Activated CD8-positive, alpha-beta memory T cell treated with anti-CD3 and anti-CD28 coated beads, Interleukin-2, amount 50 U/mL, for 1 hour (primary cell): ENCODE data around the gene ECHS1.
"Not testable (repeated sequence)": the region's sequence is repeated elsewhere in the genome, so short reads cannot be mapped to it uniquely, and the experiment has no call there.

Source experiments
- DNase-seq: peaks from one replicate; pipeline ENCODE4 v3.0.0-alpha.2; 2020; ENCODE audit errors: extremely low read depth

ECHS1 gene

DNA sequence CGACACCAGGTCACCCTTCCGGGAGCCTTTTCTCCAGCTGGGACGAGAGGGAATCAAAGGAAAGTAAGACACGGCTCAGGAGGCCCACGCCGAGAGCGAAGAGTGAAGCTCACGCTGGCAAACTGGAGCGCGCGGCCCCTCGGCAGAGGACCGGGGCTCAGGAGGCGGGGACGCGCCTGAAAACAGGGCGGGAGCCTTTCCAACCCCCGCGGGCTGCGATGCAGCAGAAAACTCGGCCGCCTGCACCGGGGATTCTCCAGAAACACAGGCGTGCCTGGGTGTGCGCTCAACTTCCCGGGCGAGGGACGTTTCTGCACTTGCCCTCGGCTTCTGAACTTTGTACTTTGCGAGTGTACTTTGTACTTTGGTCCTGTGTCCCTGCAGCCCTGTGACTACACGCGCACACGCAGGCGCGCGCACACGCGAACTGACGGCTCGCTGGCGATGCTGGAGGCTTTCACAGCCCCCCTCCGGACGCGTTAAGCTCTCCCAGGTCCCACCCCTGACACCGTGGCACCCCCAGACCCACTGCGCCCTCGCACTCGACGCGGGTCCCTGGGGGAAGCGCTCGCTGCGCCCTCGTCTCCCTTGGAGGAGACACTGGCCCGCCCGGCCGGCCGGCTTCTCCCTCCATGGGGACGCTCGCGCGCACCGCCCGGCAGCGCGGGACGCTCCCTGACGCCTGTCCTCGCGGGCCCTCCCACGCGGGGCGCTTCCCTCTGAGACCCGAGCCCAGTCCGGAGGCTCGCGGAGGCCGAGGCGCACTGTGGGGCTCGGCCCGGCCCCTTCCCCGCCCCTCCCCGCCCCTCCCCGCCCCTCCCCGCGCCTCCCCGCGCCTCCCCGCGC is 5.3 kb upstream of the ECHS1 start:
- no peak for DNase-seq

GRCh38 chr10:133377818-133378250 is 4.7 kb upstream of the ECHS1 start:
- DNase-seq = no peak

- no peak for DNase-seq
These were observed 4.1 kb upstream of the ECHS1 start for GRCh38 chr10:133377025-133377817.

DNA sequence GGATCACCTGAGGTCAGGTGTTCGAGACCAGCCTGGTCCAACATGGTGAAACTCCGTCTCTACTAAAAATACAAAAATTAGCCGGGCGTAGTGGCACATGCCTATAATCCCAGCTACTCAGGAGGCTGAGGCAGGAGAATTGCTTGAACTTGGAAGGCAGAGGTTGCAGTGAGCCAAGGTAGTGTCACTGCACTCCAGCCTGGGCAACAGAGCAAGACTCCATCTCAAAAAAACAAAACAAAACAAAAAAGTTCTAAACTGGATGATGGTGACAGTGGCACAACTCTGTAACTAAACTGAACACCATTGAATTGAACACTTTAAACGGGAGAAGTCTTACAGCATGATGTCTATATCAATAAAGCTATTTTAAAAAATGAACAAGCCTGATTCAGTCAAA is 3.0 kb upstream of the ECHS1 start:
- not testable (repeated sequence) for DNase-seq

DNA sequence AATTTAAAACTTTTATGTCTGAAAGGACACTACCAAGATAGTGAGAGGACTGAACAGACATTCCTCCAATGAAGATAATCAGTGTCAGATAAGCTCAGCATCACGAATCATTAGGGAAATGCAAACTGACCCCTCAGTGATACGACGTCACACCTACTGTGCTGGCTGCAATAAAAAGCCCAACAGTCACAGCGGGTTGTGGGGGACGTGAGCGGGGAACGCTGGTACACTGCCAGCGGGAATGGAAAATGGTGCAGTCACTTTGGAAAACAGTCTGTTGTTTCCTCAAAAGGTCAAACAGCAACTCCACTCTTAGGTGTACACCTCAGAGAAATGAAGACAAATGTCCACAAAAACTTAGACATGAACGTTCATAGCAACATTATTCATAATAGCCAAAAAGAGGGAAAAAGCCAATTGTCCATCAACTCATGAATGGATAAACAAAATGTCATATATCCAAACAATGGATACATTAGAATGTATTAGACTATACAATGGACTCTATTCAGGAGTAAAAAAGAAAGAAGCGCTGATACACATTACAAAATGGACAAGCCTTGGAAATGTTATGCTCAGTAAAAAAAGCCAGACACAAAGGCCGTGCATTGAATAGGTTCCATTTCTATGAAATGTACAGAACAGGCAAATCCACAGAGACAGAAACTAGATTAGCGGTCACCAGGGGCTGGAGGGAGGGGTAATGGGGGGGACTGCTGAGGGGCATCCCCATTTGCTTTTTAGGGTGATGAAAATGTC is 2.4 kb upstream of the ECHS1 start:
- DNase-seq = no peak

GRCh38 chr10:133372507-133372906 is 647 bp downstream of the ECHS1 start:
- no peak for DNase-seq

DNA sequence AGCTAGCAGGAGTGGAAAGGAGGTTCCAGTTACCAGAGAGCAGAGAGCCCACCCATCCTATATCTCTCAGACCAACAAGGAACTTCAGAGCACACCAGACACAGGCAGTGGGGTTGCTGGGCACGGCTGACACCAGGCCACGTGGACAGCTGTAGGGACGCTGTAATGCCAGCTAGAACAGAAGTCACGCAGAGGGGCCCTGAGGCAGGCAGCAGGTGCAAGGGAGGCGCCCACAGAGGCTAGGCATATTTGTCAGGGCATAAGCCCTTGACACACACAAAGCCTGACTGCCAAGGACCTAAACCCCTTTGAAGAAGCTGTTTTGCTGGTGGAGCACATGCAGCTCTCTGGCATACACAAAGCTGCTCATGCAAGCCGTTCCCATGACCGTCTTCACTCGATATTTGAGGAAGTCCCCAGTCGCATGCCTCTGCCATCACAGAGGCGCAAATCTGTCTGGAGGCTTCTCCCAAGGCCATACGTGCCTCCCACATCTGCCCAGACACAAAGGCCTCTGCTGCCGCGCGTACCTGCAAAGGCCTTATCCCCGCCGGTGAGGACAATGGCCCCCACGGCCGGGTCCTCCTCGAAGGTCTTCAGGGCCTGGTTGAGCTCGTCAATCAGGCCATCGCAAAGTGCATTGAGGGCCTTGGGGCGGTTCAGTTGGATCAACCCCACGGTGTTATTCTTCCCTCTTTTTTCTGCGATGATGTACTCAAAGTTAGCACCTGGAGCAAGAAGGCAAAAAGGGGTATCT is 2.9 kb downstream of the ECHS1 start:
- DNase-seq = no peak

DNA sequence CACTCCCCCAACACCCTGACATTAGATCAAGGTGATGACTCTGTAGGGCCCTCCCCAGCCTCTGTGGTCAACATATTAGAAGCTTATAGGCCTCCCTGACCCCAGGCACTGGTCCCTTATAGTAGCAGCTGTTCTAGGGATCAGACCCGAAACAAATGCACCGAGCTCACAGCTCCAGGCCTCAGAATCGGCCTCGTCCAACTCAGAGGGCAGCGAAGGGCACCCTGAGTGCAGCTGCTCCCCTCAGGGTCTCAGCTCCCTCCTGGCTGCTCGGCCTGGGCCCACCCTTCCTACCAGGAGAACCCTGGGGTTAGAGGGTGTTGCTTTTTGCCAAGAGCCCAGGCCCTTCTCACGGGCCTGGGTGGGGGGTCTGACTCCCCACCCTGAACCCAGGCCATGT is 5.0 kb downstream of the ECHS1 start:
- no peak for DNase-seq

DNA sequence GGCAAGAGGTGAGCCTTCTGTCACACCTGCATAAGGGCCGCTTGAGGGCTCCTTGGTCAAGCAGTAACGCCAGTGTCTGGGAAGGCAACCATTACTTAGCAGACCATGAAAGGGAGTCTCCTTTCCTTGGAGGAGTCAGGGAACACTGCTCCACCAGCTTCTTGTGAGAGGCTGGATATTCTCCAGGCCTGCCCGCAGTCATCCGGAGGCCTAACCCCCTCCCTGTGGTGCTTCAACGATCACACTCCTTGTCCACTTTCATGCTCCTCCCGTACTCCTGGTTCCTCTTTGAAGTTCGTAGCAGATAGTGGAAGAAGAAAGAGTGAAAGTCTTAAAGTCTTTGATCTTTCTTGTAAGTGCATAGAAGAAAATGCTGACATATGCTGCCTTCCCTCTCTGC is 5.7 kb downstream of the ECHS1 start:
- DNase-seq = not testable (repeated sequence)

- no peak for DNase-seq
These were observed 6.4 kb downstream of the ECHS1 start for GRCh38 chr10:133366751-133367150.

- no peak for DNase-seq
These were observed 7.0 kb downstream of the ECHS1 start for GRCh38 chr10:133366130-133366478.

- no peak for DNase-seq
These were observed 7.6 kb downstream of the ECHS1 start for GRCh38 chr10:133365461-133366129.

DNA sequence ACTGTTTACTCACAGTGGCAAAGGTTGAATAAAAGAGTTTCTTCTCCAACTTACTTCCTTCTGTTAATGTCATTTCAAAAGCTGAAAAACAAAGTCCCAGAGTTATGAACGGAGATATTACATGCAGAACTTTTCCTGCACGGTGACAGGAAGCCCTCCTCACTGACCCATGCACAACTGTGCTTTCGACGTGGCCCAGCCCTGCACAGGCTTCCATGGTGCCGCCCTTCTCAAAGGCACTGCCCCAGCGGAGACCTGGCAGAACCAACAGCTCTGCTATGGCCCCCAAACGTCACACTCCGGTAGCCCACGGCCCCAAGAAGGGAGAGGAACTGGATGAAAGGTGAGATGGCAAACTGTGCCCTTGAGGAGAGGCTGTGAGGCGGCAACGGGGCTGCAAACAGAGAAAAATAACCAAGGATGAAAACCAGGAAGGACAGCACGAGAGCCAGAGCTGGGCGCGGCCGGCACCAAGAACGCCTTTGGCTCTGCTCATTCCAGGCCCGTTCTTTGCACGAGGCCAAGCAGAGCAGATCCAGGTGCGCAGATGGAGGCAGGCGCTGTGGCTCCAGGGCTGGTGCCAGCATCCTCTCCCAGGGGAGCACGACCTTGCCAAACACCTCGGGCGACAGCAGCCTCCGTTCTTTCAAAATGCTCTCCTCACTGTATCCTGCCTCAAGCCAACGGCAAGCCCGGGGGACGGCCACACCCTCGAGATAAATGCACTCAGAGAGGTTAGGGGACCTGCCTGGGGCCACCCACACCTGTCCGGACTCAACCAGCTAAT is 8.3 kb downstream of the ECHS1 start:
- no peak for DNase-seq

DNA sequence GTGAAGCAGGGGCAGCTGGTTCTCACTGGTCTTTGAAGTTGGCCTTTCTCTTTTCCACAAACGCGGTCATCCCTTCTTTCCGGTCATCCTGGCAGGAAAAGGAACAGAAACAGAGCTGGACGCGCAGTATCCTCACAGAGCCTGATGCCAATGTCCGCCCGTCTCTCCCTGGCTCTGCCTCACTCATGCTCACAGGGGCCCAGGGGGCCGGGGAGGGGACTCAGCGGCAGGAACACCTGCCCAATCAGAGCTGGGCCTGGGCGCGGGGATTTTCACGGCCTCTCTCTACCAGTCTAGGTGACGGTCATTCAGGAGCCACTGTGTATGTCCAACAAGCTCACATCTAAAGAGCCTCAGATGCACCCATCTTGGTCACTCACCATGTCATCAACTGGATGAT is 10.3 kb downstream of the ECHS1 start:
- no peak for DNase-seq

DNA sequence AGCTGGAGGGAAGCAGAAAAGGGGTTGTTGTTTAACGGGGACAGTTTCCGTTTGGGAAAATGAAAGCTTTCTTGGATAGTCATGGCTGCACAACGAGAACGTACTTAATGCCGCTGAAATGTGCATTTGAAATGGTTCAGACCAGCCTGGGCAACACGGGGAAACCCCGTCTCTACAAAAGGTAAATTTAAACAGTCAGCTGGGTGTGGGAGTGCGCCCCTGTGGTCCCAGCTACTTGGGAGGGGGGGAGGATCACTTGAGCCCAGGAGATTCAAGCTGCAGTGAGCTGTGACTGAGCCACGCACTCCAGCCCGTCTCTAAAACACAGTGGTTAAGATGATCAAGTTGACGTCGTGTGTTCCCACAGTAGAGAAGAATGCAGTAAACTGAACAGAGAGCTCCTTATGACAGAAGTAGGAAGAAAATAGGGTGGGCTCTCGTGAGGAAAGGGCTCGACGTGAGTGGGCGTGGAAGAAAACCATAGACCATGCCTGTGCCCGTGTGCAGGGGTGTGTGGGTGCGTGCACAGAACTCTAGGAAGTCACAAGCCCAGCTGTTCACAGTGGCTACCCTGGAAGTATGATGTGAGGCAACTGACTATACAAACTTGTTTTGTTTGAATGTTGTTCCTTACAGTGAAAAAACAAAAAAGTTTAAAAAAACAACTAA is 11.2 kb downstream of the ECHS1 start:
- DNase-seq = no peak

GRCh38 chr10:133361227-133361626 is 11.9 kb downstream of the ECHS1 start:
- no peak for DNase-seq

DNA sequence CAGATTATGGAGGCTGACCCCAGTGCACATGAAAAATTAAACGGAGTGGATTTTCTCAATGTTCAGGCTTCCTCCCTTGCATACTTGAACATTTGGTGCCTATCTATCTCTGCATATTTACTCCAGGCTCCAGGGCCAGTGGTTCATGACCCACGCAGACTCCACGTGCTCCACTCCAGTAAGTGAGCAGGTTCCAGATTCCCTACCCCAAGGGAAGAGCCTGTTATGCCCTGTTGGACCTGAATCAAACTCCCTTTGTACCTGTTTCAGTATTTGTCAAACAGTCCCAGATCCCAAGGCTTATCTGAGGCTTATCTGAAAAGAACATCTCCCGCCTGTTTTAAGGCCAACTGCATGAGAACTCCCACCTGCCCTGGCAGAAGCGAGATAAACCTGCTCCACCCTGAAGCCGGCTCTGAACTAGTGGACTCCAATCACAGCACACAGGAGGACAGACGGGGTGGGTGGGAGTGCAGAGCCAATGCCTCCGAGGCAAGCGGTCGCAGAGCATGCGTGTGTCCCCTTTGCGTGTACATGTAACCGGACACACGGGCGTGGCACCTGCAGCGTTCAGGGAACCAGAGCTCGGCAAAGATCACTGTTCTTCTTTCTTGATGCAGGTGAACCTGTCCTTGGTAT is 13.1 kb downstream of the ECHS1 start:
- DNase-seq = no peak

DNA sequence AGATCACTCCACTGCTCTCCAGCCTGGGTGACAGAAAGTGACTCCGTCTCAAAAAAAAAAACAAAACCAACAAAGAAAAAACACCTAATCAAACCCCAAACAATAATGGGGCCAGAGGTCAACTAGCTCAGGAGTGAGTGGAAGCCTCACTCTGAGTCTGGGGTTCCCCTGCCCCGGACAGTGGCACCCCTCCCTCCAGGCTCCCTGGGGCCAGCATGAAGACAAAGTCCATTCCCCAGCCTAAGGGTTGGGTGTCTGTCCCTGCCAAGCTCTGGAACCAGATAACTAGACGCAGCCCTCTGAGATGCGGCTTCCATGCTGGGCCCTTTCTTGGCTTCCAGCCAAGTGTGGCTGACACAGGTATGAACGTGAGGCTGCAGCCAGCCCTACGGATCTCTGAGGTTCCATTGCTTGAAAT is 13.6 kb downstream of the ECHS1 start:
- DNase-seq = no peak

- DNase-seq = no peak
These were observed 14.2 kb downstream of the ECHS1 start for GRCh38 chr10:133358925-133359310.
